ENCODE measurements around the gene GLB1L. TPM values are rescaled to one million over a fixed set of nuclear protein-coding genes. Genes with fewer than 3 reads are reported as not detected.

Gene GLB1L
- total RNA-seq, 1 donor, result 21.0 TPM

DNA sequence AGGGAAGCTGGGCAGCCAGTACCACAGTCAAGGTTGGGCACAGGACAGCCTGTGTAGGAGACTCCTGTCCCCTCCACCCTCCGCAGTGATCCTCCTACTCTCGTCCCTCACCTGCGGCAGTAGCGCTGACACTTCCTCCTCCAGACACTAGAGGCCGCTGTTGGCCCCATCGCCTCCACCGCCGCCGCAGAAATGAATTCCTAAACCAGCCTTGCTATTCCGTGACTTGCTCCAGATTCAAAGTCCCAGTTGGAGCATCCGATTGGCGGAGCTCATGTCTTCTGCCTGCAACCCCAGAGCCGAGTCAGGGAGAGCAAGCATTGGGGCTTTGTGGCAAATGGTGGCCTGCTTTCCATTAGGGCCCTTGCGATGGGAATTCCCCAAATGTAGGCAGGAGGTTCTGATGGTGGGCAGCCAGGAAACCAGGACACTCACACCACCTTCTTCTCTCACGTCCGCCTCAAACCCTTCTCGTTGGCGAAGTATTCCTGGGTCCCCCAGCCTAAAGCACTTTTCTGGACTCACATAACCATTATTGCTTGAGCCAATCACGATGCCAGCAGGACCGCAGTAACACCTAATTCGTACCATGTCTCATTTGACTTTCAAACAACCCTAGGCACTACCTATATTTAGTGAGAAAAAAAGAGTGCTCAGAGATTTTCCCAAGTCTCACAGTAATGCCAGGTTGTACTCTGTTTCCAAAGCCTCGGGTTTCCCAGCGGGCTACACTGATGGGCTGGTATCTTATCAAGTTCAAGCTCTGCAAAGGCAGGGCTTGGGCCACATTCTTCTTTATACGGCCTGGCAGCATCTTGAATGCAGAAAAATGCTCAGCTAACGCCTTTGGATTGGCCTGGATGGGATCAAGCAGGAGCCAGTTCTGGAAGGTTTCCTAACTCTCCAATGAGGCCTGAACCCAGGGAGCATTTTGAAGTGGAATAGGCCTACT lies 32.7 kb upstream of the GLB1L start:
- peaks cover 22% of the 10 kb centered on the region for H3K36me3 ChIP-seq (ENCODE audit: insufficient read depth, low read length)
- peak overlapping the region; percentile 81 for H3K4me2 ChIP-seq (ENCODE audit: insufficient read depth, low read length)
- H3K4me1 ChIP-seq (ENCODE audit: insufficient read depth, low read length), result peaks cover 40% of the 10 kb centered on the region
- peak; percentile 92 for DNase-seq (ENCODE audit: insufficient read length, low spot score, missing footprints)
- H4K20me1 ChIP-seq (ENCODE audit: insufficient read depth, low read length), result peaks cover 2% of the 10 kb centered on the region
- peak overlapping the region; percentile 75 for H3K4me3 ChIP-seq (ENCODE audit: insufficient read depth, low read length)
- H2AFZ ChIP-seq (ENCODE audit: low read length), result peak overlapping the region; percentile 91
- H3K27ac ChIP-seq (ENCODE audit: low read depth, low read length), result peak overlapping the region; percentile 97
- peaks cover 15% of the 10 kb centered on the region for H3K79me2 ChIP-seq (ENCODE audit: insufficient read depth, low read length)
- no peaks in the 10 kb centered on the region for H3K27me3 ChIP-seq (ENCODE audit: insufficient read depth, low read length)
- no peaks in the 10 kb centered on the region for H3K9me3 ChIP-seq (ENCODE audit: low read depth, low read length)
- TF ChIP-seq, protein P1, sequence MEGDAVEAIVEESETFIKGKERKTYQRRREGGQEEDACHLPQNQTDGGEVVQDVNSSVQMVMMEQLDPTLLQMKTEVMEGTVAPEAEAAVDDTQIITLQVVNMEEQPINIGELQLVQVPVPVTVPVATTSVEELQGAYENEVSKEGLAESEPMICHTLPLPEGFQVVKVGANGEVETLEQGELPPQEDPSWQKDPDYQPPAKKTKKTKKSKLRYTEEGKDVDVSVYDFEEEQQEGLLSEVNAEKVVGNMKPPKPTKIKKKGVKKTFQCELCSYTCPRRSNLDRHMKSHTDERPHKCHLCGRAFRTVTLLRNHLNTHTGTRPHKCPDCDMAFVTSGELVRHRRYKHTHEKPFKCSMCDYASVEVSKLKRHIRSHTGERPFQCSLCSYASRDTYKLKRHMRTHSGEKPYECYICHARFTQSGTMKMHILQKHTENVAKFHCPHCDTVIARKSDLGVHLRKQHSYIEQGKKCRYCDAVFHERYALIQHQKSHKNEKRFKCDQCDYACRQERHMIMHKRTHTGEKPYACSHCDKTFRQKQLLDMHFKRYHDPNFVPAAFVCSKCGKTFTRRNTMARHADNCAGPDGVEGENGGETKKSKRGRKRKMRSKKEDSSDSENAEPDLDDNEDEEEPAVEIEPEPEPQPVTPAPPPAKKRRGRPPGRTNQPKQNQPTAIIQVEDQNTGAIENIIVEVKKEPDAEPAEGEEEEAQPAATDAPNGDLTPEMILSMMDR (IDR thresholded peaks at IDR 0.05; ENCODE audit: extremely low read depth, low read depth, low read length), result peak; percentile 99

DNA sequence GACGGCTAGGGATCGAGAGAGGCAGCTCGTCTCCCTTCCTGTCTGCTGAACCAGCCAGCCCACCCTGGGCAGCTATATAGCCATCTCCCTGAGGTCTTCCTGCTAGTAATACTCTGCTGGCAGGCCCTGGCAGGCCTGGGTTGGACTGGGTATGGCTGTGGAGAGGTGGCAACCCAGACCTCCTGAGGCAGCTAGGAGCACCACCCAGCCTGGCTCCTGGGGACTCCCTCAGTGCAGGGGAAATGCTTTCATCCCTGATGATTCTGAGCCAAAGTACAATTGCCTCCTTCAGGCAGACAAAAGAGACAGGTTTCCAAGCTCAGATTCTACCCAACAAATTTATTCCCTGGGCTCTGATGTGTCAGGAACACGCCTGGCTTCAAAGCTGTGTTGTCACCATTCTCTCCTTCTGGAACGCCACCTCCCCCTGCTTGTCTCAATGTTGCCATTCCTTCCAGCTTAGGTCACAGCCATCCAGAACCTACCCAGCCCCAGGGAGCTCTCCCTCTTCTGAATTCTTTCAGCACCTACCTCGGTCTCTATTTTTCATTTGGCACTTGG lies 29.2 kb upstream of the GLB1L start:
- Histone ChIP-seq H3K36me3 (ENCODE audit: insufficient read depth, low read length) (no peaks in the 10 kb centered on the region), H3K79me2 (ENCODE audit: insufficient read depth, low read length) (no peaks in the 10 kb centered on the region), H3K27me3 (ENCODE audit: insufficient read depth, low read length) (no peaks in the 10 kb centered on the region), H3K27ac (ENCODE audit: low read depth, low read length) (peak overlapping the region; percentile 90), H3K4me2 (ENCODE audit: insufficient read depth, low read length) (peak overlapping the region; percentile 58), H4K20me1 (ENCODE audit: insufficient read depth, low read length) (no peaks in the 10 kb centered on the region), H3K4me3 (ENCODE audit: insufficient read depth, low read length) (peak overlapping the region; percentile 11), H2AFZ (ENCODE audit: low read length) (peak overlapping the region; percentile 18), H3K4me1 (ENCODE audit: insufficient read depth, low read length) (peaks cover 33% of the 10 kb centered on the region), H3K9me3 (ENCODE audit: low read depth, low read length) (no peaks in the 10 kb centered on the region)
- TF ChIP-seq, protein P1 (IDR thresholded peaks at IDR 0.05; ENCODE audit: extremely low read depth, low read depth, low read length), result no peak
- peak; percentile 91 for DNase-seq (ENCODE audit: insufficient read length, low spot score, missing footprints)

DNA sequence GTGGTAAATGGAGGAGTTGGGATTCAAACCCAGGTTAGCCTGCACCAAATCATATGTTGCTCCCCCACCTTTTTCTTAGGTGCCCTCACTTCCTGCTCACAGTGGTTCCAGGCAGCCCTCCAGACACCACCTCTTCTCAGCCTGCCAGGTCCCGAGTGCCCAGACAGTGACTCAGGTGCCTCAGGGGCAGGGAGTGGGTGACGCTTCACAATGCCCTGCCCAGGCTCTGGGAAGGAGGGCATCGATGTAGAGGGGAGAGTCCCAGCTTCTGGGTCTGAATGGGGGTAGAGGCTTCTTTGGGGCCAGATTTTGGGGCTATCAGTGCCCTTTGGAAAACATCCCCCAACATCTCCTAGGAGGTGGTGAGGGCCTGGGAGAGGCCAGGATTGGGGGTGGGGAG lies 28.7 kb upstream of the GLB1L start:
- Histone ChIP-seq H3K79me2 (ENCODE audit: insufficient read depth, low read length) (no peaks in the 10 kb centered on the region), H3K36me3 (ENCODE audit: insufficient read depth, low read length) (no peaks in the 10 kb centered on the region), H3K27me3 (ENCODE audit: insufficient read depth, low read length) (no peaks in the 10 kb centered on the region), H3K27ac (ENCODE audit: low read depth, low read length) (peak overlapping the region; percentile 90), H3K4me1 (ENCODE audit: insufficient read depth, low read length) (peaks cover 33% of the 10 kb centered on the region), H3K4me2 (ENCODE audit: insufficient read depth, low read length) (peak overlapping the region; percentile 58), H2AFZ (ENCODE audit: low read length) (peak overlapping the region; percentile 18), H4K20me1 (ENCODE audit: insufficient read depth, low read length) (no peaks in the 10 kb centered on the region), H3K4me3 (ENCODE audit: insufficient read depth, low read length) (peak overlapping the region; percentile 11), H3K9me3 (ENCODE audit: low read depth, low read length) (no peaks in the 10 kb centered on the region)
- TF ChIP-seq, protein P1 (IDR thresholded peaks at IDR 0.05; ENCODE audit: extremely low read depth, low read depth, low read length), result no peak
- DNase-seq (ENCODE audit: insufficient read length, low spot score, missing footprints), result peak; percentile 70

DNA sequence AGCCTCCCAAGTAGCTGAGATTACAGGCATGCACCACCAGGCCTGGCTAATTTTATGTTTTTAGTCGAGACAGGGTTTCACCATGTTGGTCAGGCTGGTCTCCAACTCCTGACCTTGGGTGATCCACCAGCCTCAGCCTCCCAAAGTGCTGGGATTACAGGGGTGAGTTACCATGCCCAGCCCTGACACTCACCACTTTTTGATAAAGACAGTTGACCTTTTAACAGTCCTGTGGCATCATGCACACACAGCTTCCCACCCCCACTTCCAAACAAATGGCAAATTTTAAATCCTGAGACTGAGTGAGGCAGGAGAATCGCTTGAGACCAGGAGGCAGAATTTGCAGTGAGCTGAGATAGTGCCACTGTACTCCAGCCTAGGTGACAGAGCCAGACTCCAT lies 27.8 kb upstream of the GLB1L start:
- no peak for DNase-seq (ENCODE audit: insufficient read length, low spot score, missing footprints)
- Histone ChIP-seq H3K79me2 (ENCODE audit: insufficient read depth, low read length) (no peaks in the 10 kb centered on the region), H3K27me3 (ENCODE audit: insufficient read depth, low read length) (no peaks in the 10 kb centered on the region), H3K4me2 (ENCODE audit: insufficient read depth, low read length) (no peak overlapping the region), H2AFZ (ENCODE audit: low read length) (no peak overlapping the region), H3K36me3 (ENCODE audit: insufficient read depth, low read length) (no peaks in the 10 kb centered on the region), H4K20me1 (ENCODE audit: insufficient read depth, low read length) (no peaks in the 10 kb centered on the region), H3K4me1 (ENCODE audit: insufficient read depth, low read length) (peaks cover 23% of the 10 kb centered on the region), H3K4me3 (ENCODE audit: insufficient read depth, low read length) (no peak overlapping the region), H3K27ac (ENCODE audit: low read depth, low read length) (no peak overlapping the region), H3K9me3 (ENCODE audit: low read depth, low read length) (no peaks in the 10 kb centered on the region)
- TF ChIP-seq, protein P1 (IDR thresholded peaks at IDR 0.05; ENCODE audit: extremely low read depth, low read depth, low read length), result no peak
